Tibial nerve (tissue), 4 donors: Measurements from ENCODE around the gene SLC7A10. TPM values are rescaled to one million over a fixed set of nuclear protein-coding genes. Genes with fewer than 3 reads are reported as not detected.
A peak's percentile ranks its signal among the peaks of the same experiment; 100 is the strongest.

Experiments used
- DNase-seq, 2 donors: peaks; one replicate each; pipeline ENCODE4 v3.0.0-alpha.2; 2019; ENCODE audit warnings: low spot score in 2 of 2
- H3K27ac ChIP-seq, 4 donors: fragments of 200-600 bp; sonication (generic) in 3 of 4; one replicate each; pipeline ENCODE4 v1.5.1; 2017 to 2019; ENCODE audit warnings: mild to moderate bottlenecking in 1 of 4
- H3K27me3 ChIP-seq, 2 donors: fragments of 200-600 bp; sonication (generic) in 1 of 2; one replicate each; pipeline versions ENCODE4 v1.5.1 to v1.6.0; 2017 to 2019
- H3K36me3 ChIP-seq, 3 donors: fragments of 200-600 bp; sonication (generic); one replicate each; pipeline ENCODE4 v1.5.1; 2018 to 2019
- H3K4me1 ChIP-seq, 4 donors: fragments of 200-600 bp; sonication (generic) in 3 of 4; one replicate each; pipeline ENCODE4 v1.5.1; 2017 to 2019
- H3K4me3 ChIP-seq, 4 donors: fragments of 200-600 bp; sonication (generic) in 3 of 4; one replicate each; pipeline ENCODE4 v1.5.1; 2017 to 2019; ENCODE audit warnings: mild to moderate bottlenecking in 1 of 4, moderate library complexity in 1 of 4
- H3K9me3 ChIP-seq, 4 donors: fragments of 200-600 bp; sonication (generic) in 3 of 4; one replicate each; pipeline ENCODE4 v1.5.1; 2017 to 2019
- CTCF ChIP-seq, 5 experiments: fragments of 200-600 bp in 3 of 5; fragments of 450-650 bp in 2 of 5; sonication (generic) in 3 of 5; IDR thresholded peaks; one replicate each; pipeline ENCODE4 v1.5.1; 2016 to 2019; ENCODE audit warnings: antibody characterized with exemption in 5 of 5, mild to moderate bottlenecking in 3 of 5, moderate library complexity in 2 of 5
- EP300 ChIP-seq, 2 donors: sonication (generic); formaldehyde crosslinking; IDR thresholded peaks; one replicate each; pipeline ENCODE4 v1.6.1; 2017; ENCODE audit warnings: antibody characterized with exemption in 2 of 2, mild to moderate bottlenecking in 1 of 2
- POLR2A ChIP-seq, 2 donors: fragments of 450-650 bp; IDR thresholded peaks; one replicate each; pipeline ENCODE4 v1.6.1; 2017; ENCODE audit warnings: antibody characterized with exemption in 2 of 2, mild to moderate bottlenecking in 2 of 2, moderate library complexity in 2 of 2
- WGBS, 2 donors: methylation state at CpG; one replicate each; pipeline ENCODE4 v1.1.5; 2018; 5-methylcytosine and 5-hydroxymethylcytosine counted together
- total RNA-seq, 4 donors: library from RNA; depleted of rRNA; stranded (reverse); fragments of >200 nt; gene quantifications; one replicate each; pipeline ENCODE4 v1.1.0, GENCODE V29; 2016

Gene SLC7A10
- total RNA-seq, 4 donors from 2014 or later = 4.3 to 25.8 (median 13.2) TPM

GRCh38 chr19:33194886-33195644 lies 30.6 kb downstream of the SLC7A10 start:
- no peak for DNase-seq
- H3K4me1 ChIP-seq = peaks cover 0 to 23% (median 7%) of the 10 kb centered on the region in 4 donors
- H3K27ac ChIP-seq = peak overlapping the region in 3 of 4 donors; percentile 31 to 86 (median 60)
- TF ChIP-seq POLR2A (IDR thresholded peaks at IDR 0.05) (no peak), CTCF (IDR thresholded peaks at IDR 0.05) (no peak), EP300 (IDR thresholded peaks at IDR 0.05) (no peak)
- 1% methylated on average over 25 to 33 of the region's 49 CpGs for WGBS, 2 donors
- H3K27me3 ChIP-seq = no peaks in the 10 kb centered on the region
- H3K9me3 ChIP-seq = no peaks in the 10 kb centered on the region
- peaks cover 0 to 32% (median 0%) of the 10 kb centered on the region in 3 donors for H3K36me3 ChIP-seq
- H3K4me3 ChIP-seq = peak overlapping the region; percentile 46 to 88 (median 58)

GRCh38 chr19:33194532-33194885 lies 31.1 kb downstream of the SLC7A10 start:
- Histone ChIP-seq H3K27me3 (no peaks in the 10 kb centered on the region), H3K36me3 (peaks cover 0 to 27% (median 0%) of the 10 kb centered on the region in 3 donors), H3K4me1 (peaks cover 0 to 23% (median 7%) of the 10 kb centered on the region in 4 donors), H3K27ac (peak overlapping the region in 2 of 4 donors; percentile 31 to 86), H3K4me3 (peak overlapping the region in 3 of 4 donors; percentile 46 to 88 (median 51)), H3K9me3 (no peaks in the 10 kb centered on the region)
- WGBS, 2 donors = 0% methylated on average over 11 to 24 of the region's 57 CpGs
- no peak for TF ChIP-seq EP300 (IDR thresholded peaks at IDR 0.05)
- peak in 1 of 5 experiments; percentile 9 for TF ChIP-seq CTCF (IDR thresholded peaks at IDR 0.05)
- no peak for TF ChIP-seq POLR2A (IDR thresholded peaks at IDR 0.05)
- no peak for DNase-seq

- WGBS, 2 donors = 19 to 20% methylated on average over 7 to 8 of the region's 50 CpGs
- H3K36me3 ChIP-seq = peaks cover 0 to 22% (median 0%) of the 10 kb centered on the region in 3 donors
- peak within 1 kb of the TSS; percentile 46 to 88 (median 58) for H3K4me3 ChIP-seq
- TF ChIP-seq CTCF (IDR thresholded peaks at IDR 0.05) (no peak), POLR2A (IDR thresholded peaks at IDR 0.05) (no peak), EP300 (IDR thresholded peaks at IDR 0.05) (no peak)
- H3K27me3 ChIP-seq = no peaks in the 10 kb centered on the region
- H3K9me3 ChIP-seq = no peaks in the 10 kb centered on the region
- H3K27ac ChIP-seq = peak within 1 kb of the TSS in 3 of 4 donors; percentile 31 to 86 (median 60)
- no peak for DNase-seq
- peaks cover 0 to 23% (median 7%) of the 10 kb centered on the region in 4 donors for H3K4me1 ChIP-seq
Observed at GRCh38 chr19:33193865-33194362, 31.7 kb downstream of the SLC7A10 start, which contains the start of gene LRP3. TSS of gene LRP3 (plus strand) at chr19:33194330. CDS start at chr19:33194786, 456 bp downstream.

- no peak for DNase-seq
- Histone ChIP-seq H3K4me1 (peaks cover 0 to 23% (median 7%) of the 10 kb centered on the region in 4 donors), H3K27me3 (no peaks in the 10 kb centered on the region), H3K9me3 (no peaks in the 10 kb centered on the region), H3K36me3 (peaks cover 0 to 16% (median 0%) of the 10 kb centered on the region in 3 donors), H3K4me3 (peak overlapping the region in 1 of 4 donors; percentile 88), H3K27ac (no peak overlapping the region)
- 71 to 75% methylated on average over 8 of the region's 8 CpGs for WGBS, 2 donors
- no peak for TF ChIP-seq CTCF (IDR thresholded peaks at IDR 0.05)
- TF ChIP-seq POLR2A (IDR thresholded peaks at IDR 0.05) = no peak
Observed at GRCh38 chr19:33193269-33193864, 32.3 kb downstream of the SLC7A10 start.

GRCh38 chr19:33192010-33192409 lies 33.6 kb downstream of the SLC7A10 start:
- Histone ChIP-seq H3K27me3 (no peaks in the 10 kb centered on the region), H3K4me3 (no peak overlapping the region), H3K27ac (no peak overlapping the region), H3K4me1 (peaks cover 0 to 23% (median 7%) of the 10 kb centered on the region in 4 donors), H3K9me3 (no peaks in the 10 kb centered on the region), H3K36me3 (peaks cover 0 to 4% (median 0%) of the 10 kb centered on the region in 3 donors)
- 62 to 75% methylated on average over 7 of the region's 7 CpGs for WGBS, 2 donors
- TF ChIP-seq EP300 (IDR thresholded peaks at IDR 0.05) (no peak), CTCF (IDR thresholded peaks at IDR 0.05) (no peak), POLR2A (IDR thresholded peaks at IDR 0.05) (no peak)
- no peak for DNase-seq
